Measurements from ENCODE around the gene FKBP1B. TPM values are rescaled to one million over a fixed set of nuclear protein-coding genes. Genes with fewer than 3 reads are reported as not detected.

Gene FKBP1B
- polyA plus RNA-seq, 3 donors: 5.2 to 10.1 (median 7.2) TPM

DNA sequence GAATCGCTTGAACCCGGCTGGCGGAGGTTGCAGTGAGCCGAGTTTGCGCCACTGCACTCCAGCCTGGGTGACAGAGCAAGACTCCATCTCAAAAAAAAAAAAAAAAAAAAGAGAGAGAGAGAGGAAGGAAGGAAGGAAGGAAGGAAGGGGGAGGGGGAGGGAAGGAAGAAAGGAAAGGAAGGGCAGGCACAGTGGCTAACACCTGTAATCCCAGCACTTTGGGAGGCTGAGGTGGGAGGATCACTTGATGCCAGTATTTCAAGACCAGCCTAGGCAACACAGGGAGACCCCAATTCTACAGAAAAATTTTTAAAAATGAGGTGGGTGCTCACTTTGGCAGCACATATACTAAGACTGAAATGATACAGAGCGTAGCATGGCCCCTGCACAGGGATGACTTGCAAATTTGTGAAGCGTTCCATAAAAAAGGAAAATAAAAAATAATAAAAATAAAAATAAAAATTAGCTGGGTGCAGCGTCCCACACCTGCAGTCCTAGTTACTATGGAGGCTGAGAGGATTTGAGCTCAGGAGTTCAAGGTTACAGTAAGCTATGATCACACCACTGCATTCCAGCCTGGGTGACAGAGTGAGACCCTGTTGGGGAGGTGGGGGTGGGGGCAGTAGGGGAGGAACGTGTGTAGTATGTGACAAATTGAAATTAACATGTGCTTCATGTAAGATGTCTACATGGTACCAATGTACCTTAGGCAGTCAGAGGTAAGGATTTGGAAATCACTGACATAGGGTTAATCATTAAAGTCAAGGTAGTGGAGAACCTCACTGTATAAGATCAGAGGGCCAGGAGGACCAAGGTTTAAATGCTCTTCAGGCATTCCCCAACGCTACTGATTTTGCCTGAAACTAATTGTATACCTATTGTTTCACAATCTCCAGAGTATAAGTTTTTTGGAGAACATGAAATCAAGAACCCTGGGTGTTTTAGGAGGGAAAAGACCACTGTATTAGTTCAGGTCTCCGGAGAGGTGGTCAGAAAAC, 3.7 kb upstream of the FKBP1B start:
- Histone ChIP-seq H3K36me3 (replicated peaks in 1 of 2; ENCODE audit: control insufficient read depth in 1 of 2, insufficient read depth in 2 of 2, low read length in 2 of 2) (no peaks in the 10 kb centered on the region), H2AFZ (ENCODE audit: insufficient read depth, low read depth, low read length, poor library complexity, severe bottlenecking) (no peak overlapping the region), H4K20me1 (ENCODE audit: insufficient read depth, low read length) (no peaks in the 10 kb centered on the region), H3K9me3 (replicated peaks in 1 of 2; ENCODE audit: control insufficient read depth in 1 of 2, insufficient read depth in 1 of 2, low read length in 2 of 2) (no peaks in the 10 kb centered on the region), H3K4me2 (replicated peaks; ENCODE audit: extremely low read depth, low read length, poor library complexity, severe bottlenecking) (no peak overlapping the region), H3K4me1 (ENCODE audit: control insufficient read depth in 1 of 2, insufficient read depth in 2 of 2, low read length in 2 of 2) (peaks cover 24 to 32% of the 10 kb centered on the region in 2 donors), H3K79me2 (ENCODE audit: insufficient read depth, low read length) (peaks cover 7% of the 10 kb centered on the region), H3K9ac (ENCODE audit: insufficient read depth, low read length, poor library complexity, severe bottlenecking) (no peak overlapping the region), H3K27me3 (ENCODE audit: control insufficient read depth in 2 of 2, insufficient read depth in 2 of 2, low read length in 2 of 2) (peaks cover 11 to 21% of the 10 kb centered on the region in 2 donors), H3K27ac (ENCODE audit: low read depth in 1 of 2, low read length in 2 of 2) (no peak overlapping the region), H3K4me3 (replicated peaks in 1 of 3; ENCODE audit: low read depth in 2 of 3, low read length in 3 of 3) (no peak overlapping the region)
- WGBS (ENCODE audit: insufficient coverage): 86% methylated on average over 4 of the region's 11 CpGs
- no peak overlapping the region for H3K27ac Mint-ChIP-seq
- no peak for DNase-seq
- intact Hi-C loops (cut with micrococcal nuclease): loop anchor here (2.0 to 10.0 kb wide), 3 partner anchors 36 to 101 kb away; partner anchors contain the start of genes TP53I3 (in 2 of the 2) and UBXN2A (in 1 of the 2)
- peaks cover 24% of the 10 kb centered on the region for H3K4me1 Mint-ChIP-seq
- TF ChIP-seq, protein P1, sequence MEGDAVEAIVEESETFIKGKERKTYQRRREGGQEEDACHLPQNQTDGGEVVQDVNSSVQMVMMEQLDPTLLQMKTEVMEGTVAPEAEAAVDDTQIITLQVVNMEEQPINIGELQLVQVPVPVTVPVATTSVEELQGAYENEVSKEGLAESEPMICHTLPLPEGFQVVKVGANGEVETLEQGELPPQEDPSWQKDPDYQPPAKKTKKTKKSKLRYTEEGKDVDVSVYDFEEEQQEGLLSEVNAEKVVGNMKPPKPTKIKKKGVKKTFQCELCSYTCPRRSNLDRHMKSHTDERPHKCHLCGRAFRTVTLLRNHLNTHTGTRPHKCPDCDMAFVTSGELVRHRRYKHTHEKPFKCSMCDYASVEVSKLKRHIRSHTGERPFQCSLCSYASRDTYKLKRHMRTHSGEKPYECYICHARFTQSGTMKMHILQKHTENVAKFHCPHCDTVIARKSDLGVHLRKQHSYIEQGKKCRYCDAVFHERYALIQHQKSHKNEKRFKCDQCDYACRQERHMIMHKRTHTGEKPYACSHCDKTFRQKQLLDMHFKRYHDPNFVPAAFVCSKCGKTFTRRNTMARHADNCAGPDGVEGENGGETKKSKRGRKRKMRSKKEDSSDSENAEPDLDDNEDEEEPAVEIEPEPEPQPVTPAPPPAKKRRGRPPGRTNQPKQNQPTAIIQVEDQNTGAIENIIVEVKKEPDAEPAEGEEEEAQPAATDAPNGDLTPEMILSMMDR (IDR thresholded peaks at IDR 0.05): no peak
- peaks cover 0 to 5% (median 0%) of the 10 kb centered on the region in 7 donors for H3K9me3 Mint-ChIP-seq
- no peak overlapping the region for H3K4me3 Mint-ChIP-seq
- peaks cover 0 to 2% of the 10 kb centered on the region in 2 donors for H3K36me3 Mint-ChIP-seq
- H3K27me3 Mint-ChIP-seq (ENCODE audit: low read depth in 3 of 3): peaks cover 11 to 22% (median 19%) of the 10 kb centered on the region in 3 donors

DNA sequence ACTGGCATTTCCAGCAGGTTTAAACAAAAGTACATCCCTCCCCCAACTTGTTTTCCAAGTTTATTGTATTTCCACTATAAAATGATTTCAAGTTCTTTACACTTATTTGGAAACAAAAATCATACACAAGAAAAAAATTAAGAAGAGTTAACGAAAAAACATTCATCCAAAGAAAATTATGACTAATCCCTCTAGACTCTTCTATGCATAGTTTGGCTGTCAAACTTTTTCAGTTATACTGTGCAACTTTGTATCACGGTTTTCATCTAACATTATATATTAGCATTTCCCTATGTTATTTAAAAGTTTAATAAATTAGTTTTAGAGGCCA, 3.0 kb upstream of the FKBP1B start:
- intact Hi-C loops (cut with micrococcal nuclease): loop anchor here (2.0 to 10.0 kb wide), 3 partner anchors 36 to 102 kb away; partner anchors contain the start of genes TP53I3 (in 2 of the 2) and UBXN2A (in 1 of the 2)
- no peak overlapping the region for H3K27ac Mint-ChIP-seq
- H2AFZ ChIP-seq (ENCODE audit: insufficient read depth, low read depth, low read length, poor library complexity, severe bottlenecking): peak overlapping the region; percentile 98

More for the DNA sequence above, 3.0 kb upstream of the FKBP1B start:
- Histone ChIP-seq H3K4me1 (ENCODE audit: control insufficient read depth in 1 of 2, insufficient read depth in 2 of 2, low read length in 2 of 2) (peaks cover 24 to 32% of the 10 kb centered on the region in 2 donors), H4K20me1 (ENCODE audit: insufficient read depth, low read length) (no peaks in the 10 kb centered on the region), H3K4me2 (replicated peaks; ENCODE audit: extremely low read depth, low read length, poor library complexity, severe bottlenecking) (peak overlapping the region; percentile 95), H3K79me2 (ENCODE audit: insufficient read depth, low read length) (peaks cover 7% of the 10 kb centered on the region), H3K36me3 (replicated peaks in 1 of 2; ENCODE audit: control insufficient read depth in 1 of 2, insufficient read depth in 2 of 2, low read length in 2 of 2) (no peaks in the 10 kb centered on the region), H3K9ac (ENCODE audit: insufficient read depth, low read length, poor library complexity, severe bottlenecking) (peak overlapping the region; percentile 76), H3K27me3 (ENCODE audit: control insufficient read depth in 2 of 2, insufficient read depth in 2 of 2, low read length in 2 of 2) (peaks cover 11 to 21% of the 10 kb centered on the region in 2 donors), H3K4me3 (replicated peaks in 1 of 3; ENCODE audit: low read depth in 2 of 3, low read length in 3 of 3) (peak overlapping the region; percentile 63 to 97 (median 63)), H3K9me3 (replicated peaks in 1 of 2; ENCODE audit: control insufficient read depth in 1 of 2, insufficient read depth in 1 of 2, low read length in 2 of 2) (no peaks in the 10 kb centered on the region), H3K27ac (ENCODE audit: low read depth in 1 of 2, low read length in 2 of 2) (no peak overlapping the region)
- TF ChIP-seq, protein P1 (IDR thresholded peaks at IDR 0.05): no peak
- Mint-ChIP-seq H3K4me1 (peaks cover 24% of the 10 kb centered on the region), H3K9me3 (peaks cover 0 to 5% (median 0%) of the 10 kb centered on the region in 7 donors), H3K4me3 (peak overlapping the region in 1 of 2 donors; percentile 96), H3K27me3 (ENCODE audit: low read depth in 3 of 3) (peaks cover 11 to 22% (median 19%) of the 10 kb centered on the region in 3 donors), H3K36me3 (no peaks in the 10 kb centered on the region)
- no CpG with 5 or more reads among the region's 2 CpGs for WGBS (ENCODE audit: insufficient coverage)
- DNase-seq: no peak

All from CD14-positive monocyte (primary cell).